Adrenal gland (tissue), 12 donors: ENCODE data around the gene TRAK1. TPM values are rescaled to one million over a fixed set of nuclear protein-coding genes. Genes with fewer than 3 reads are reported as not detected.

Source experiments
- DNase-seq, 7 donors: peaks; one replicate each; pipeline ENCODE4 v3.0.0-alpha.2; 2019 to 2020
- H3K27ac ChIP-seq, 5 donors: fragments of 200-600 bp; sonication (generic) in 4 of 5; 1 replicate in 3 of 5; 2 replicates in 2 of 5; pipeline versions ENCODE4 v1.5.1 to v1.8.0; 2016 to 2020; ENCODE audit warnings: mild to moderate bottlenecking in 1 of 5
- H3K27me3 ChIP-seq: fragments of 200-600 bp; 2 replicates; pipeline ENCODE4 v1.8.0; 2021
- H3K36me3 ChIP-seq, 2 donors: fragments of 200-600 bp; replicated peaks in 1 of 2; 1 replicate in 1 of 2; 2 replicates in 1 of 2; pipeline versions ENCODE4 v1.5.1 to v1.8.0; 2018 to 2022
- H3K4me1 ChIP-seq, 2 donors: fragments of 200-600 bp; replicated peaks in 1 of 2; 1 replicate in 1 of 2; 2 replicates in 1 of 2; pipeline versions ENCODE4 v1.5.1 to v1.8.0; 2018 to 2021
- H3K4me3 ChIP-seq, 4 donors: fragments of 200-600 bp; sonication (generic) in 3 of 4; one replicate each; pipeline ENCODE4 v1.5.1; 2016 to 2018
- H3K9me3 ChIP-seq, 3 donors: fragments of 200-600 bp; sonication (generic) in 1 of 3; replicated peaks in 1 of 3; 1 replicate in 2 of 3; 2 replicates in 1 of 3; pipeline versions ENCODE4 v1.5.1 to v1.8.0; 2016 to 2021
- POLR2A ChIP-seq, 2 donors: fragments of 450-650 bp; IDR thresholded peaks; one replicate each; pipeline ENCODE4 v1.6.1; 2017; ENCODE audit warnings: antibody characterized with exemption in 2 of 2, mild to moderate bottlenecking in 2 of 2, moderate library complexity in 1 of 2
- WGBS, 4 donors: extraction: QIAGEN DNeasy Blood & Tissue Kit in 2 of 4; methylation state at CpG; one replicate each; pipeline versions ENCODE4 v1.1.5 to v1.1.7; 2013 to 2017; 5-methylcytosine and 5-hydroxymethylcytosine counted together
- intact Hi-C, 2 donors: fragments of 100-400 bp; cut with DNase I; formaldehyde crosslinking; loops; one replicate each; pipeline versions ENCODE4 v1.14.1 to v1.15.0; 2022 to 2023
- polyA plus RNA-seq, 3 donors: library from polyadenylated mRNA; stranded (reverse); fragments of 200-250 nt in 2 of 3; fragments of 350-450 nt in 1 of 3; fragmentation: Illumina TruSeq in 1 of 3; extraction: RNeasy Lipid Tissue Mini Kit (QIAGEN cat#74804) in 1 of 3; gene quantifications; one replicate each; pipeline ENCODE4 v1.2.3, GENCODE V29; 2013 to 2014
- total RNA-seq, 9 donors: library from RNA; depleted of rRNA in 4 of 9; stranded (reverse); fragments of >200 nt in 4 of 9; fragments of 120-200 nt in 1 of 9; fragmentation: NEBNext Ultra II Directional in 1 of 9; extraction: Animal tissue kit (Norgen Biotek cat#: 25700) in 1 of 9; gene quantifications; one replicate each; pipeline versions ENCODE4 v1.1.0 to v1.2.4, GENCODE V29; 2013 to 2023
- TF ChIP-seq, protein P1 (sequence below), 6 experiments: fragments of 450-650 bp in 4 of 6; fragments of 200-600 bp in 2 of 6; sonication (generic) in 1 of 6; IDR thresholded peaks; 1 replicate in 5 of 6; 2 replicates in 1 of 6; pipeline versions ENCODE4 v1.5.1 to v1.8.0; 2016 to 2021; ENCODE audit warnings: antibody characterized with exemption in 6 of 6, mild to moderate bottlenecking in 2 of 6, moderate library complexity in 1 of 6
- donor health status: healthy with polysubstance abuse.
- donor health status: Bipolar disorder and iron deficiency.
- donor health status: DM: yes; HTN: yes; CAD: no.
- donor health status: DM: no; HTN: no; CAD: no.
- donor health status: DM: no; HTN: no; CAD: no.
- donor health status: DM: yes; HTN: yes; CAD: no.

The TRAK1 gene
- total and polyA plus RNA-seq, 12 donors = 13.1 to 38.1 (median 26.4) TPM

GRCh38 chr3:42191443-42191747 is 100.2 kb downstream of the TRAK1 start:
- intact Hi-C loops = loop anchor here (5.0 to 10.0 kb wide), 3 partner anchors 74 to 299 kb away; no protein-coding TSS in a partner anchor
- TF ChIP-seq POLR2A (IDR thresholded peaks at IDR 0.05) = no peak
- TF ChIP-seq, protein P1, sequence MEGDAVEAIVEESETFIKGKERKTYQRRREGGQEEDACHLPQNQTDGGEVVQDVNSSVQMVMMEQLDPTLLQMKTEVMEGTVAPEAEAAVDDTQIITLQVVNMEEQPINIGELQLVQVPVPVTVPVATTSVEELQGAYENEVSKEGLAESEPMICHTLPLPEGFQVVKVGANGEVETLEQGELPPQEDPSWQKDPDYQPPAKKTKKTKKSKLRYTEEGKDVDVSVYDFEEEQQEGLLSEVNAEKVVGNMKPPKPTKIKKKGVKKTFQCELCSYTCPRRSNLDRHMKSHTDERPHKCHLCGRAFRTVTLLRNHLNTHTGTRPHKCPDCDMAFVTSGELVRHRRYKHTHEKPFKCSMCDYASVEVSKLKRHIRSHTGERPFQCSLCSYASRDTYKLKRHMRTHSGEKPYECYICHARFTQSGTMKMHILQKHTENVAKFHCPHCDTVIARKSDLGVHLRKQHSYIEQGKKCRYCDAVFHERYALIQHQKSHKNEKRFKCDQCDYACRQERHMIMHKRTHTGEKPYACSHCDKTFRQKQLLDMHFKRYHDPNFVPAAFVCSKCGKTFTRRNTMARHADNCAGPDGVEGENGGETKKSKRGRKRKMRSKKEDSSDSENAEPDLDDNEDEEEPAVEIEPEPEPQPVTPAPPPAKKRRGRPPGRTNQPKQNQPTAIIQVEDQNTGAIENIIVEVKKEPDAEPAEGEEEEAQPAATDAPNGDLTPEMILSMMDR (IDR thresholded peaks at IDR 0.05) = no peak

GRCh38 chr3:42192334-42193200 is 101.4 kb downstream of the TRAK1 start:
- no peak for DNase-seq
- TF ChIP-seq, protein P1 (IDR thresholded peaks at IDR 0.05) = no peak
- no peak for TF ChIP-seq POLR2A (IDR thresholded peaks at IDR 0.05)
- Histone ChIP-seq H3K27me3 (no peaks in the 10 kb centered on the region), H3K36me3 (peaks cover 0 to 38% of the 10 kb centered on the region in 2 donors), H3K4me1 (no peaks in the 10 kb centered on the region), H3K27ac (no peak overlapping the region), H3K9me3 (no peaks in the 10 kb centered on the region), H3K4me3 (no peak overlapping the region)
- WGBS, 4 donors = 81 to 91% (median 87%) methylated on average over 8 of the region's 8 CpGs
- intact Hi-C loops = loop anchor here (5.0 to 10.0 kb wide), 3 partner anchors 75 to 300 kb away; no protein-coding TSS in a partner anchor

More at GRCh38 chr3:42191443-42191747, 100.2 kb downstream of the TRAK1 start:
- H3K27me3 ChIP-seq = no peaks in the 10 kb centered on the region
- H3K9me3 ChIP-seq = no peaks in the 10 kb centered on the region
- WGBS, 4 donors = 76 to 83% (median 80%) methylated on average over 4 of the region's 4 CpGs
- H3K36me3 ChIP-seq = peaks cover 0 to 32% of the 10 kb centered on the region in 2 donors
- H3K4me3 ChIP-seq = no peak overlapping the region
- H3K27ac ChIP-seq = no peak overlapping the region
- no peaks in the 10 kb centered on the region for H3K4me1 ChIP-seq
- DNase-seq = no peak

GRCh38 chr3:42194943-42195510 is 103.9 kb downstream of the TRAK1 start:
- WGBS, 4 donors = 86 to 97% (median 92%) methylated on average over 7 of the region's 7 CpGs
- TF ChIP-seq, protein P1 (IDR thresholded peaks at IDR 0.05) = no peak
- TF ChIP-seq POLR2A (IDR thresholded peaks at IDR 0.05) = no peak
- no peaks in the 10 kb centered on the region for H3K9me3 ChIP-seq
- H3K36me3 ChIP-seq = peaks cover 0 to 63% of the 10 kb centered on the region in 2 donors
- no peaks in the 10 kb centered on the region for H3K4me1 ChIP-seq
- intact Hi-C loops = loop anchor here (5.0 to 10.0 kb wide), 3 partner anchors 78 to 303 kb away; no protein-coding TSS in a partner anchor
- DNase-seq = no peak
- no peak overlapping the region for H3K4me3 ChIP-seq
- no peak overlapping the region for H3K27ac ChIP-seq
- no peaks in the 10 kb centered on the region for H3K27me3 ChIP-seq

DNA sequence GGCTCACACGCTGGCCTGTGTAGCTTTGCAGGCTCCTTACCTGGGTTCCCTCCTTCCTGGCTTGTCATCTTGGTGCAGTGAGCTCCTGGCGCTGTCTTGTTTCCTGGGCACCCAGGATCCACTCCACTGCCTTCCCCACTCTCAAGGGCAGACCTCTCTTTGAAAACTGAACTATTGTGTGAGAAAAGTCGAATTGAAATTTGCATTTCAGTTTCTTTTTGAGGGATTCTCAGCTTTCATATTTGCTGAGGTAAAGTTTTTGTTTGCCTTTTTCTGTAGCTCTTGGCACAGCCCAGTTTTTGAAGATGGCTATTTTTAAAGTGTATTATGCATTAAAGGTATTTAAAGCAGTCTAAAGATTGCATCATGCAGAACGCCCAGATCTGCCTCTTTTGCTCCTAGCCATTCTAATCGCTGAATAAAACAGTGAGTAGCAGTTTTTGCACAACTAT is 104.7 kb downstream of the TRAK1 start:
- WGBS, 4 donors = 71 to 81% (median 79%) methylated on average over 4 to 5 of the region's 5 CpGs
- Histone ChIP-seq H3K27me3 (no peaks in the 10 kb centered on the region), H3K27ac (no peak overlapping the region), H3K36me3 (peaks cover 0 to 71% of the 10 kb centered on the region in 2 donors), H3K4me3 (no peak overlapping the region), H3K4me1 (no peaks in the 10 kb centered on the region), H3K9me3 (no peaks in the 10 kb centered on the region)
- TF ChIP-seq, protein P1 (IDR thresholded peaks at IDR 0.05) = no peak
- no peak for TF ChIP-seq POLR2A (IDR thresholded peaks at IDR 0.05)
- intact Hi-C loops = loop anchor here in 1 of 2 donors (10.0 kb wide), 1 partner anchor 301 kb away; no protein-coding TSS in a partner anchor
- DNase-seq = no peak
